ENCODE data around the gene FCGR1A.
"Not testable (repeated sequence)": the region's sequence is repeated elsewhere in the genome, so short reads cannot be mapped to it uniquely, and the experiment has no call there.

DNA sequence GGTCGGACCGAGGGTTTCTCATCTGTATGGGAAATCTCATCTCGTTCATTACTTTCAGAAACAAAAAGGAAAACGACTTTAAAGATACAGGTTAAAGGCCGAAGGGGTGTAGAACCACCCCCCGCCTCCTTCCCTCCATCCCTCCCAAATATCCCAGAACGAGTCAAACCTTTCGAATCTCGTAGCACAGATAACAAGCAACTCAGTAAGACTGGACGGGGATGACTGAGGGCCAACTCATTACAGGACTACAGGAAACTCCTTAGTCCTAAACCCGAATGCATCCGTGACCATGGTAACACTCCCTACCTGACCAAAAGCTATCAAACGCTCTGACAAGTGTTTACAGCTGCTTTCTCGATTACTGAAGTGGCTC lies 29.0 kb downstream of the FCGR1A start:
- not testable (repeated sequence) for TF ChIP-seq POLR2A, CTCF (IDR thresholded peaks at IDR 0.05)

Measured in transverse colon (tissue), 3 donors.